Activated T-cell treated with anti-CD3 and anti-CD28 coated beads, Interleukin-2, amount 50 U/mL, for 72 hours (primary cell): ENCODE data around the gene GLB1L. TPM values are rescaled to one million over a fixed set of nuclear protein-coding genes. Genes with fewer than 3 reads are reported as not detected.
"Not testable (repeated sequence)": the region's sequence is repeated elsewhere in the genome, so short reads cannot be mapped to it uniquely, and the experiment has no call there.

Experiments
- ATAC-seq, 2 donors: fragments of 150-1000 bp; cut with Tn5 transposase; replicated peaks in 1 of 2; 2 replicates each; pipeline ENCODE4 v1.10.0; 2021; ENCODE audit warnings: moderate library complexity in 2 of 2, mild to moderate bottlenecking in 1 of 2
- DNase-seq, 2 donors: peaks; one replicate each; pipeline ENCODE4 v3.0.0; 2021 to 2022; ENCODE audit warnings: mixed read lengths in 1 of 2
- H3K27ac Mint-ChIP-seq: one replicate; pipeline ENCODE4 v1.8.0; 2022; ENCODE audit warnings: mild to moderate bottlenecking, moderate library complexity, mixed read lengths
- H3K27me3 Mint-ChIP-seq: one replicate; pipeline ENCODE4 v1.8.0; 2022; ENCODE audit warnings: low read depth, mixed read lengths
- H3K36me3 Mint-ChIP-seq, 2 donors: one replicate each; pipeline ENCODE4 v1.8.0; 2022; ENCODE audit warnings: mixed read lengths in 2 of 2, mild to moderate bottlenecking in 1 of 2; ENCODE audit not compliant: insufficient read depth in 2 of 2
- H3K4me1 Mint-ChIP-seq: one replicate; pipeline ENCODE4 v1.8.0; 2022; ENCODE audit warnings: low read depth, mixed read lengths
- H3K4me3 Mint-ChIP-seq, 2 donors: one replicate each; pipeline ENCODE4 v1.8.0; 2022; ENCODE audit warnings: mild to moderate bottlenecking in 2 of 2, mixed read lengths in 2 of 2, moderate library complexity in 2 of 2
- H3K9me3 Mint-ChIP-seq, 2 donors: one replicate each; pipeline ENCODE4 v1.8.0; 2022; ENCODE audit warnings: mixed read lengths in 2 of 2
- total RNA-seq, 2 donors: library from RNA; stranded (reverse); gene quantifications; one replicate each; pipeline ENCODE4 v1.2.3, GENCODE V29; 2022

The GLB1L gene
- total RNA-seq, 2 donors from 2014 or later = 2.3 to 3.4 TPM

DNA sequence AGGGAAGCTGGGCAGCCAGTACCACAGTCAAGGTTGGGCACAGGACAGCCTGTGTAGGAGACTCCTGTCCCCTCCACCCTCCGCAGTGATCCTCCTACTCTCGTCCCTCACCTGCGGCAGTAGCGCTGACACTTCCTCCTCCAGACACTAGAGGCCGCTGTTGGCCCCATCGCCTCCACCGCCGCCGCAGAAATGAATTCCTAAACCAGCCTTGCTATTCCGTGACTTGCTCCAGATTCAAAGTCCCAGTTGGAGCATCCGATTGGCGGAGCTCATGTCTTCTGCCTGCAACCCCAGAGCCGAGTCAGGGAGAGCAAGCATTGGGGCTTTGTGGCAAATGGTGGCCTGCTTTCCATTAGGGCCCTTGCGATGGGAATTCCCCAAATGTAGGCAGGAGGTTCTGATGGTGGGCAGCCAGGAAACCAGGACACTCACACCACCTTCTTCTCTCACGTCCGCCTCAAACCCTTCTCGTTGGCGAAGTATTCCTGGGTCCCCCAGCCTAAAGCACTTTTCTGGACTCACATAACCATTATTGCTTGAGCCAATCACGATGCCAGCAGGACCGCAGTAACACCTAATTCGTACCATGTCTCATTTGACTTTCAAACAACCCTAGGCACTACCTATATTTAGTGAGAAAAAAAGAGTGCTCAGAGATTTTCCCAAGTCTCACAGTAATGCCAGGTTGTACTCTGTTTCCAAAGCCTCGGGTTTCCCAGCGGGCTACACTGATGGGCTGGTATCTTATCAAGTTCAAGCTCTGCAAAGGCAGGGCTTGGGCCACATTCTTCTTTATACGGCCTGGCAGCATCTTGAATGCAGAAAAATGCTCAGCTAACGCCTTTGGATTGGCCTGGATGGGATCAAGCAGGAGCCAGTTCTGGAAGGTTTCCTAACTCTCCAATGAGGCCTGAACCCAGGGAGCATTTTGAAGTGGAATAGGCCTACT, 32.7 kb upstream of the GLB1L start:
- H3K36me3 Mint-ChIP-seq = peaks cover 3 to 4% of the 10 kb centered on the region in 2 donors
- ATAC-seq = peak in 1 of 2 donors; percentile 7
- no peaks in the 10 kb centered on the region for H3K27me3 Mint-ChIP-seq

DNA sequence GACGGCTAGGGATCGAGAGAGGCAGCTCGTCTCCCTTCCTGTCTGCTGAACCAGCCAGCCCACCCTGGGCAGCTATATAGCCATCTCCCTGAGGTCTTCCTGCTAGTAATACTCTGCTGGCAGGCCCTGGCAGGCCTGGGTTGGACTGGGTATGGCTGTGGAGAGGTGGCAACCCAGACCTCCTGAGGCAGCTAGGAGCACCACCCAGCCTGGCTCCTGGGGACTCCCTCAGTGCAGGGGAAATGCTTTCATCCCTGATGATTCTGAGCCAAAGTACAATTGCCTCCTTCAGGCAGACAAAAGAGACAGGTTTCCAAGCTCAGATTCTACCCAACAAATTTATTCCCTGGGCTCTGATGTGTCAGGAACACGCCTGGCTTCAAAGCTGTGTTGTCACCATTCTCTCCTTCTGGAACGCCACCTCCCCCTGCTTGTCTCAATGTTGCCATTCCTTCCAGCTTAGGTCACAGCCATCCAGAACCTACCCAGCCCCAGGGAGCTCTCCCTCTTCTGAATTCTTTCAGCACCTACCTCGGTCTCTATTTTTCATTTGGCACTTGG, 29.2 kb upstream of the GLB1L start:
- no peaks in the 10 kb centered on the region for H3K36me3 Mint-ChIP-seq
- no peak overlapping the region for H3K4me3 Mint-ChIP-seq
- ATAC-seq (no peak), DNase-seq (no peak)
- H3K4me1 Mint-ChIP-seq = peaks cover 23% of the 10 kb centered on the region
- no peaks in the 10 kb centered on the region for H3K9me3 Mint-ChIP-seq
- H3K27me3 Mint-ChIP-seq = no peaks in the 10 kb centered on the region
- H3K27ac Mint-ChIP-seq = no peak overlapping the region

More for the DNA sequence above, 32.7 kb upstream of the GLB1L start:
- H3K4me1 Mint-ChIP-seq = peaks cover 44% of the 10 kb centered on the region
- peak overlapping the region; percentile 95 for H3K27ac Mint-ChIP-seq
- H3K4me3 Mint-ChIP-seq = peak overlapping the region; percentile 87 to 94
- DNase-seq = peak; percentile 78 to 83
- H3K9me3 Mint-ChIP-seq = no peaks in the 10 kb centered on the region

DNA sequence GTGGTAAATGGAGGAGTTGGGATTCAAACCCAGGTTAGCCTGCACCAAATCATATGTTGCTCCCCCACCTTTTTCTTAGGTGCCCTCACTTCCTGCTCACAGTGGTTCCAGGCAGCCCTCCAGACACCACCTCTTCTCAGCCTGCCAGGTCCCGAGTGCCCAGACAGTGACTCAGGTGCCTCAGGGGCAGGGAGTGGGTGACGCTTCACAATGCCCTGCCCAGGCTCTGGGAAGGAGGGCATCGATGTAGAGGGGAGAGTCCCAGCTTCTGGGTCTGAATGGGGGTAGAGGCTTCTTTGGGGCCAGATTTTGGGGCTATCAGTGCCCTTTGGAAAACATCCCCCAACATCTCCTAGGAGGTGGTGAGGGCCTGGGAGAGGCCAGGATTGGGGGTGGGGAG, 28.7 kb upstream of the GLB1L start:
- Mint-ChIP-seq H3K36me3 (no peaks in the 10 kb centered on the region), H3K4me1 (peaks cover 21% of the 10 kb centered on the region), H3K9me3 (no peaks in the 10 kb centered on the region), H3K27ac (no peak overlapping the region), H3K27me3 (no peaks in the 10 kb centered on the region), H3K4me3 (no peak overlapping the region)
- ATAC-seq = no peak
- no peak for DNase-seq

DNA sequence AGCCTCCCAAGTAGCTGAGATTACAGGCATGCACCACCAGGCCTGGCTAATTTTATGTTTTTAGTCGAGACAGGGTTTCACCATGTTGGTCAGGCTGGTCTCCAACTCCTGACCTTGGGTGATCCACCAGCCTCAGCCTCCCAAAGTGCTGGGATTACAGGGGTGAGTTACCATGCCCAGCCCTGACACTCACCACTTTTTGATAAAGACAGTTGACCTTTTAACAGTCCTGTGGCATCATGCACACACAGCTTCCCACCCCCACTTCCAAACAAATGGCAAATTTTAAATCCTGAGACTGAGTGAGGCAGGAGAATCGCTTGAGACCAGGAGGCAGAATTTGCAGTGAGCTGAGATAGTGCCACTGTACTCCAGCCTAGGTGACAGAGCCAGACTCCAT, 27.8 kb upstream of the GLB1L start:
- DNase-seq = no peak
- no peaks in the 10 kb centered on the region for H3K36me3 Mint-ChIP-seq
- H3K4me3 Mint-ChIP-seq = no peak overlapping the region
- no peaks in the 10 kb centered on the region for H3K9me3 Mint-ChIP-seq
- H3K27ac Mint-ChIP-seq = no peak overlapping the region
- H3K4me1 Mint-ChIP-seq = peaks cover 11% of the 10 kb centered on the region
- ATAC-seq = no peak
- no peaks in the 10 kb centered on the region for H3K27me3 Mint-ChIP-seq

DNA sequence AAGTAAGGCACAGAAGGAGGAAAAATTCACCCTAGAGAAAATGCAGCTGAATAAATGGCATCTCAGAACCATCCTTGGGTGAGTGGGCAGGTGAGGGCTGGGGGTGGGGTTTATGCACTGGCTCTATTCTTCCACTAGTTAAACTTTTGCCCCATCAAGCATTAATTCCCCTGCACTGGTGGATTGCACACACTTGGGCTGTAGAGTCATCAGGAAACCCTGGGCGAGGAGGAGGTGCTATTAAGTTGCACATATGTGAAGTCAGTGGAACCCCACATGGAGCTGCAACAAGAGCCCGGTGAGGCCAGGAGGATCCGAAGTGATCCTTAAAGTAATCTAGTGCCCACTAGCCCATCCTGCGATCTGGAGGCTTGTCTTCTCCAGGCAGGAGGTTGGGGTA, 27.1 kb upstream of the GLB1L start:
- H3K27ac Mint-ChIP-seq = no peak overlapping the region
- no peak overlapping the region for H3K4me3 Mint-ChIP-seq

DNA sequence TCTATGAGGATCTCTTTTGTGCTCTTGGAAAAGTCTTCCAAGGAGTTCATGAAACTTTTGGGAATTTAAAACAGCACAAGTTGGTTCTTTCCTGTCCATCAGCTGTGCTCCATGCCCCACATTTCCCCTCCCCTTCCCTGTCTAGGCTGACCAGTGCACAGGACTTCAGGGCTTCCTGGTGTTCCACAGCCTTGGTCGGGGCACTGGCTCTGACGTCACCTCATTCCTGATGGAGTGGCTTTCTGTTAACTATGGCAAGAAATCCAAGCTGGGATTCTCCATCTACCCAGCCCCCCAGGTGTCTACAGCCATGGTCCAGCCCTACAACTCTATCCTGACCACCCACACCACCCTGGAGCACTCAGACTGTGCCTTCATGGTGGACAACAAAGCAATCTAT, 25.8 kb upstream of the GLB1L start:
- no peak overlapping the region for H3K27ac Mint-ChIP-seq
- H3K4me3 Mint-ChIP-seq = no peak overlapping the region
- no peaks in the 10 kb centered on the region for H3K27me3 Mint-ChIP-seq
- H3K9me3 Mint-ChIP-seq = no peaks in the 10 kb centered on the region
- no peak for ATAC-seq
- no peaks in the 10 kb centered on the region for H3K36me3 Mint-ChIP-seq
- no peak for DNase-seq
- H3K4me1 Mint-ChIP-seq = no peaks in the 10 kb centered on the region

More for the DNA sequence above, 27.1 kb upstream of the GLB1L start:
- ATAC-seq (no peak), DNase-seq (no peak)
- Mint-ChIP-seq H3K27me3 (no peaks in the 10 kb centered on the region), H3K9me3 (no peaks in the 10 kb centered on the region), H3K4me1 (peaks cover 5% of the 10 kb centered on the region), H3K36me3 (no peaks in the 10 kb centered on the region)

DNA sequence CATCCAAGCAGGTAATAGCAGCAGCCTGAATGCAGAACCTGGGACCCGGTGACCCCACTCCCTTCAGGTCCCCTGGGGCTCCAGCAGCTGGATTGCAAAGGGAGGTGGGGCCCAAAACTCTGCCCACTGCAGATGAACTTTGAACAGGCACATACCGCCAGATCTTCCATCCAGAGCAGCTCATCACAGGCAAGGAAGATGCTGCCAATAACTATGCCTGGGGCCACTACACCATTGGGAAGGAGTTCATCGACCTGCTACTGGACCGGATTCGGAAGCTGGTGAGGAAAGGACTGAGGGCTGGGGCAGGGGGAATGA, 24.8 kb upstream of the GLB1L start:
- ATAC-seq = no peak
- Mint-ChIP-seq H3K27ac (no peak overlapping the region), H3K27me3 (no peaks in the 10 kb centered on the region), H3K4me1 (no peaks in the 10 kb centered on the region), H3K9me3 (no peaks in the 10 kb centered on the region), H3K4me3 (no peak overlapping the region), H3K36me3 (no peaks in the 10 kb centered on the region)
- DNase-seq = no peak

DNA sequence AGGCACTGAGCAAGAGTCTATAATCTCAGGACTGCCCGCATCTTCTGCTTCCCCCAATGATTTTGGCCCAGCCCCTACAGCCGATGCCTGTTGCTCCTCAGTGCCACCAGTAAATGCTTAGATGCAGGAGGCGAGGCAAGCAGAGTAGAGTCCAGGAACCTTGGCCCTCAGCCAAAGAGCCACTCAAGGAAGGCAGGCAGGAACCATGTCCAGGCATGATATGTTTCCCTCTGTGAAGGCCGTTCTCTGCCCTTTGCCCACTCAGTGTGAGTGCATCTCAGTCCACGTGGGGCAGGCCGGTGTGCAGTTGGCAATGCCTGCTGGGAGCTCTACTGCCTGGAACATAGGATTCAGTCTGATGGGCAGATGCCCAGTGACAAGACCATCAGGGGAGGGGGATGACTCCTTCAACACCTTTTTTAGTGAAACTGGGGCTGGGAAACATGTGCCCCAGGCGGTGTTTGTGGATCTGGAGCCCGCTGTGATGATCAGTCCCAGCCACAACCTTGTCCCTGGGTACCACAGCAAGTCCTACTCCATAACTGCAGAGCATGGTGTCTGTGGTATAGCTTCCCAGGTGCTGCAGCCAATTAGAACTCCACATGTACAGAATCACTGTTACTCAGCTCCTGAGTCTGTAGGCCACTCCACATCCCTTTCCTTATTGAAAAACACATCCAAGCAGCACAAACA, 24.3 kb upstream of the GLB1L start:
- H3K4me3 Mint-ChIP-seq = no peak overlapping the region

DNA sequence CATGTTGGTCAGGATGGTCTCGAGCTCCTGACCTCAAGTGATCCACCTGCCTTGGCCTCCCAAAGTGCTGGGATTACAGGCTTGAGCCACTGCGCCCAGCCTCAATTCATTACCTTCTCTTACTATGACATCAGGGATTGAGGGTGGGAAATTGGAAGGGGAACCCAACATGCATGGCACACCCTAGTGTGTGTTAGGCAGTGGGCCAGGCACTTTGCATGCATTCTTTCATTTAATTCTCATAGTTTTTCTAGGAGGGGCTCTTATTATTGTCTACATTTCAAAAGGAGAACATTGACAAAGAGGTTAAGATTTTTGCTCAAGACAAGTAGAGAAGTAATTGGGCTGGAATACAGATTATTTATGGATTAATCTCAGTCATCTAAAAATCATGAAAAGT, 23.1 kb upstream of the GLB1L start:
- no peak for DNase-seq
- H3K27ac Mint-ChIP-seq = no peak overlapping the region
- ATAC-seq = no peak
- H3K9me3 Mint-ChIP-seq = no peaks in the 10 kb centered on the region
- H3K4me3 Mint-ChIP-seq = no peak overlapping the region
- H3K36me3 Mint-ChIP-seq = no peaks in the 10 kb centered on the region
- H3K4me1 Mint-ChIP-seq = no peaks in the 10 kb centered on the region
- no peaks in the 10 kb centered on the region for H3K27me3 Mint-ChIP-seq

More for the DNA sequence above, 24.3 kb upstream of the GLB1L start:
- ATAC-seq (no peak), DNase-seq (no peak)
- H3K9me3 Mint-ChIP-seq = no peaks in the 10 kb centered on the region
- H3K27me3 Mint-ChIP-seq = no peaks in the 10 kb centered on the region
- H3K4me1 Mint-ChIP-seq = no peaks in the 10 kb centered on the region
- no peaks in the 10 kb centered on the region for H3K36me3 Mint-ChIP-seq
- H3K27ac Mint-ChIP-seq = no peak overlapping the region

DNA sequence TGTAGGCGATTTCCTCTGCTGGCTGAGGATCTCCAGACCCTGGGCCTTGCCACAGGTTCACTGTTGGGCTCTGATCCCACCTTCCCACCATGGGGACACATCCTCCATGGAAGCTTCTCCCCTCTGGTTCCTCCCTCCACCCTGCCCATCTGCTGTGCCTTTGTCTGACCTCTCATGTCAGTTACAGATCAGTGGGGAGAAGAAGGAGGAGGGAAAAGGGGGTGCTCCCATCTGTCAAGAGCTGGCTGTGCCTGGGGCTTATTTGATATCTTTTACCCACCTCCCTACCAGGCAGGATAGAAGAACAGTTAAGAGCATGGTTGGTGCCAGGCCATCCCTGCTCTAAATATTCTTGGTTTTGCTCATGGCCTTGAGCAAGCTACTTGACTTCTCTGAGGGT, 21.6 kb upstream of the GLB1L start:
- no peak overlapping the region for H3K4me3 Mint-ChIP-seq
- H3K27ac Mint-ChIP-seq = no peak overlapping the region
- no peak for ATAC-seq

DNA sequence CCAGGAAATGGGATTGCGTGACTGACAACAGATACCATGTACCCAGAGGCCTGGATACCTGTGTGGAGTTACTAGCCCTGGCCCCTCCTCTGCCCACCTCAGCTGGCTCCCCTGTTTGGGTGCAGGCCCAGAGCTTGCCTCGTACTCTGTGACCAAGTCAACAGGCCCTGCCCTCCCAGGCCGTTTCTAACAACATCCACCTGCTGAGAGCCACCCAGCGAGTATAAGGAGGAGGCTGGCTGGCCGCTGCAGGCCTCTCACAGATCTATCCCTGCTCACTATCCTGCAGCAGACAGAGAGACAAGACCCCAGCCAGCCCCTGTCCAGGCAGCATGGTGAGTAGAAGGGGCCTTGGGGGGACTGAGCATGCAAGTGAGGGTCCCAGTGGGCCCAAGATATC, 21.0 kb upstream of the GLB1L start:
- Mint-ChIP-seq H3K4me1 (no peaks in the 10 kb centered on the region), H3K4me3 (no peak overlapping the region), H3K36me3 (no peaks in the 10 kb centered on the region), H3K27ac (no peak overlapping the region), H3K9me3 (no peaks in the 10 kb centered on the region), H3K27me3 (no peaks in the 10 kb centered on the region)
- ATAC-seq (no peak), DNase-seq (no peak)

More for the DNA sequence above, 21.6 kb upstream of the GLB1L start:
- no peak for DNase-seq
- Mint-ChIP-seq H3K9me3 (no peaks in the 10 kb centered on the region), H3K27me3 (no peaks in the 10 kb centered on the region), H3K4me1 (no peaks in the 10 kb centered on the region), H3K36me3 (no peaks in the 10 kb centered on the region)

DNA sequence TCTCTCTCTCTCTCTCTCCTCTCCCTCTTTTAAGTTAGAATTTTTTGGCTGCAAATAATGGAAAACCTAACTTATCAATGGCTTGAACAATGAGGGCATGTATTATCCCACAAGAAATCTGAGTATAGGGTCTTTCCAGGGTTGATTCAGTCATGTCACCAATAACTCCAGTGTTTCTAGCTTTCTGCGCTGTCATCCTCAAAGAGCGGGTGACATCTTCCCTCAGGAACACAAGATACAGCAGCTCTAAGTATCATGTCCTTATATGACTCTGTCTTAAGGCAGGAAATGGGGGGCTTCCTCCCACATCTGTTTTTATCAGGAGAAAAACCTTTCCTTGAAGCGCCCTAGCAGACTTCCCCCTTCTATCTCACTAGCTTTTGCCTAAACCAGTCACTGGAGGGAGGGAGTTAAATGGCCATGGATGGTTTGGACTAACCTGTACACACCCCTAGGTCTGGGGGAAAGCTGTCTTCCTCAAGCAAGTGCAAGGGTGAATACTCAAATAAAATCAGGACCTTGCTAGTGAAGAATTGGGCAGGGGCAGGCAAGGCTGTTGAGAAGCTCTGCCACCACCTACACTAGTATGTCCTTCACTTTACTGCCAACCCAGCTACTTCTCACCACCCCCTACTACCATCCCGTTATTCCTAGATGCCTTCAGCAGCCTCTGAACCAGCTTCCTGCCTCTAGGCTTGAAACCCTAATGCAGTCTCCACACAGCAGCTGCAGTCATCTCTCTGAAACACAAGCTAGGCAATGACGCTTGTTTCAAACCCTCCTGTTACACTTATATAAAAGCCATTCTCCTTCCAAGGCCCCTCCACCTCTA, 16.0 kb upstream of the GLB1L start:
- Mint-ChIP-seq H3K4me1 (peaks cover 8% of the 10 kb centered on the region), H3K9me3 (no peaks in the 10 kb centered on the region), H3K36me3 (no peaks in the 10 kb centered on the region), H3K4me3 (no peak overlapping the region), H3K27me3 (no peaks in the 10 kb centered on the region), H3K27ac (no peak overlapping the region)
- ATAC-seq = no peak
- no peak for DNase-seq

DNA sequence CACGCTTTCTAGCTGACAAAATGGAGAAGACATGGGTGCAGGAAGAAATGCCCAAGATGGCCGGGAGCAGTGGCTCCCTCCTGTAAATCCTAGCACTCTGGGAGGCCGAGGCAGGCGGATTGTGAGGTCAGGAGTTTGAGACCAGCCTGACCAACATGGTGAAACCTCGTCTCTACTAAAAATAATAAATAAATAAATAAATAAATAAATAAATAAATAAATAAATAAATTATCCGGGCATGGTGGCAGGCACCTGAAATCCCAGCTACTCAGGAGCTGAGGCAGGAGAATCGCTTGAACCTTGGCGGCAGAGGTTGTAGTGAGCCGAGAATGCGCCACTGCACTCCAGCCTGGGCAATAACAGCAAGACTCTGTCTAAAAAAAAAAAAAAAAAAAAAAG, 13.7 kb upstream of the GLB1L start:
- H3K4me3 Mint-ChIP-seq, H3K27me3 Mint-ChIP-seq, H3K27ac Mint-ChIP-seq, DNase-seq, H3K9me3 Mint-ChIP-seq, H3K36me3 Mint-ChIP-seq, ATAC-seq: not testable (repeated sequence)
- peaks cover 25% of the 10 kb centered on the region for H3K4me1 Mint-ChIP-seq
